ENCODE results near the gene CEMP1.
A peak's percentile ranks its signal among the peaks of the same experiment; 100 is the strongest.

The CEMP1 gene

GRCh38 chr16:2500430-2500917 is 30.7 kb downstream of the CEMP1 start:
- no peak for DNase-seq

GRCh38 chr16:2499890-2500429 is 31.2 kb downstream of the CEMP1 start:
- no peak for DNase-seq

GRCh38 chr16:2499454-2499853 is 31.8 kb downstream of the CEMP1 start:
- DNase-seq, result no peak

GRCh38 chr16:2498531-2499253 is 32.5 kb downstream of the CEMP1 start:
- DNase-seq, result no peak

GRCh38 chr16:2497695-2498484 is 33.3 kb downstream of the CEMP1 start:
- DNase-seq, result no peak

GRCh38 chr16:2497116-2497630 is 34.0 kb downstream of the CEMP1 start:
- DNase-seq, result no peak

- no peak for DNase-seq
Observed at GRCh38 chr16:2496223-2497115, 34.7 kb downstream of the CEMP1 start.

GRCh38 chr16:2495041-2495440 is 36.2 kb downstream of the CEMP1 start:
- no peak for DNase-seq

GRCh38 chr16:2494616-2495015 is 36.6 kb downstream of the CEMP1 start:
- DNase-seq, result no peak

- no peak for DNase-seq
Observed at GRCh38 chr16:2493605-2494004, 37.6 kb downstream of the CEMP1 start.

- DNase-seq, result no peak
Observed at GRCh38 chr16:2492292-2492691, 38.9 kb downstream of the CEMP1 start.

GRCh38 chr16:2490190-2491105 is 40.8 kb downstream of the CEMP1 start:
- no peak for DNase-seq

- DNase-seq, result no peak
Observed at GRCh38 chr16:2489581-2489980, 41.6 kb downstream of the CEMP1 start.

- peak; percentile 80 to 90 for DNase-seq
Observed at GRCh38 chr16:2487903-2488531, 43.2 kb downstream of the CEMP1 start.

- no peak for DNase-seq
Observed at GRCh38 chr16:2487517-2487842, 43.7 kb downstream of the CEMP1 start.

- DNase-seq, result peak; percentile 53 to 72
Observed at GRCh38 chr16:2486645-2487516, 44.3 kb downstream of the CEMP1 start.

GRCh38 chr16:2485811-2486507 is 45.2 kb downstream of the CEMP1 start:
- peak in 1 of 2 donors; percentile 27 for DNase-seq

GRCh38 chr16:2484898-2485508 is 46.2 kb downstream of the CEMP1 start:
- no peak for DNase-seq
